Skeletal muscle cell (primary cell): ENCODE data around the gene DDTL.

Experiments used
- DNase-seq: peaks from one replicate; pipeline ENCODE4 v3.0.0-alpha.2; 2010; ENCODE audit warnings: low read depth
- H3K4me3 ChIP-seq: 2 replicates; pipeline ENCODE4 v1.5.1; 2011; ENCODE audit warnings: low read depth, mild to moderate bottlenecking, control low read depth, low read length, moderate library complexity

DDTL gene

GRCh38 chr22:24002272-24002671 lies 35.6 kb downstream of the DDTL start:
- H3K4me3 ChIP-seq, result no peak overlapping the region
- DNase-seq, result no peak

GRCh38 chr22:24002851-24003250 lies 36.2 kb downstream of the DDTL start:
- H3K4me3 ChIP-seq, result no peak overlapping the region
- no peak for DNase-seq

GRCh38 chr22:24003887-24004286 lies 37.2 kb downstream of the DDTL start:
- DNase-seq, result no peak
- no peak overlapping the region for H3K4me3 ChIP-seq

- no peak within 1 kb of the TSS for H3K4me3 ChIP-seq
- no peak for DNase-seq
Measured at GRCh38 chr22:24005201-24005600, 38.5 kb downstream of the DDTL start, which contains the start of gene GSTT4. GSTT4 (minus strand) TSS chr22:24005453; CDS start chr22:24005356, 97 bp downstream.

- H3K4me3 ChIP-seq, result no peak overlapping the region
- no peak for DNase-seq
Measured at GRCh38 chr22:24006207-24006913, 39.7 kb downstream of the DDTL start.

- no peak for DNase-seq
- H3K4me3 ChIP-seq, result no peak overlapping the region
Measured at GRCh38 chr22:24006914-24007214, 40.2 kb downstream of the DDTL start.

GRCh38 chr22:24007253-24008021 lies 40.7 kb downstream of the DDTL start:
- DNase-seq, result no peak
- no peak overlapping the region for H3K4me3 ChIP-seq

GRCh38 chr22:24008022-24008283 lies 41.3 kb downstream of the DDTL start:
- no peak for DNase-seq
- H3K4me3 ChIP-seq, result no peak overlapping the region

- H3K4me3 ChIP-seq, result no peak overlapping the region
- no peak for DNase-seq
Measured at GRCh38 chr22:24008381-24009226, 41.9 kb downstream of the DDTL start.

GRCh38 chr22:24009227-24010017 lies 42.7 kb downstream of the DDTL start:
- H3K4me3 ChIP-seq, result no peak overlapping the region
- DNase-seq, result no peak

GRCh38 chr22:24010018-24010391 lies 43.3 kb downstream of the DDTL start:
- H3K4me3 ChIP-seq, result no peak overlapping the region
- no peak for DNase-seq

GRCh38 chr22:24011735-24012068 lies 45.0 kb downstream of the DDTL start:
- peak overlapping the region; percentile 98 for H3K4me3 ChIP-seq
- no peak for DNase-seq

- DNase-seq, result no peak
- H3K4me3 ChIP-seq, result no peak overlapping the region
Measured at GRCh38 chr22:24016156-24016555, 49.5 kb downstream of the DDTL start.

- DNase-seq, result no peak
Measured at GRCh38 chr22:24021304-24021703, 54.6 kb downstream of the DDTL start.

More at GRCh38 chr22:24021304-24021703, 54.6 kb downstream of the DDTL start:
- H3K4me3 ChIP-seq, result no peak overlapping the region
